Mesenchymal stem cell (in vitro differentiated cells and primary cell): ENCODE measurements around the gene RPF1.
A peak's percentile ranks its signal among the peaks of the same experiment; 100 is the strongest.

Source experiments
- DNase-seq: peaks from one replicate; pipeline ENCODE4 v3.0.0-alpha.2; 2013
- H2AFZ ChIP-seq: one replicate; pipeline ENCODE4 v1.6.1; 2013; ENCODE audit warnings: low read depth, mild to moderate bottlenecking, control low read depth, inconsistent platforms, low read length, moderate library complexity
- H2AK5ac ChIP-seq: 2 replicates; pipeline ENCODE4 v1.6.1; 2013; ENCODE audit warnings: low read length, moderate library complexity, mild to moderate bottlenecking, inconsistent platforms; ENCODE audit not compliant: severe bottlenecking
- H2BK120ac ChIP-seq: one replicate; pipeline ENCODE4 v1.6.1; 2013; ENCODE audit warnings: low read depth, mild to moderate bottlenecking, inconsistent platforms, low read length, moderate library complexity
- H2BK12ac ChIP-seq, 2 experiments: one replicate each; pipeline ENCODE4 v1.6.1; 2013; ENCODE audit warnings: inconsistent platforms in 2 of 2, low read length in 2 of 2, mild to moderate bottlenecking in 2 of 2, moderate library complexity in 2 of 2, control low read depth in 1 of 2
- H2BK15ac ChIP-seq: one replicate; pipeline ENCODE4 v1.6.1; 2013; ENCODE audit warnings: mild to moderate bottlenecking, low read depth, inconsistent platforms; ENCODE audit not compliant: poor library complexity, severe bottlenecking
- H2BK5ac ChIP-seq: 2 replicates; pipeline ENCODE4 v1.6.1; 2013; ENCODE audit warnings: low read depth, mild to moderate bottlenecking, low read length, control low read depth, inconsistent platforms; ENCODE audit not compliant: poor library complexity, severe bottlenecking
- H3K14ac ChIP-seq, 2 experiments: one replicate each; pipeline ENCODE4 v1.6.1; 2013; ENCODE audit warnings: inconsistent platforms in 2 of 2, low read length in 2 of 2, control low read depth in 1 of 2, mild to moderate bottlenecking in 1 of 2, moderate library complexity in 1 of 2
- H3K18ac ChIP-seq, 2 experiments: one replicate each; pipeline ENCODE4 v1.6.1; 2013; ENCODE audit warnings: inconsistent platforms in 2 of 2, low read length in 2 of 2, control low read depth in 1 of 2, low read depth in 1 of 2, mild to moderate bottlenecking in 1 of 2
- H3K23ac ChIP-seq, 2 experiments: one replicate each; pipeline ENCODE4 v1.6.1; 2013; ENCODE audit warnings: inconsistent platforms in 2 of 2, low read length in 2 of 2, mild to moderate bottlenecking in 2 of 2, moderate library complexity in 2 of 2, control low read depth in 1 of 2
- H3K27ac ChIP-seq: 2 replicates; pipeline ENCODE4 v1.5.1; 2013; ENCODE audit warnings: mild to moderate bottlenecking, moderate library complexity, low read length, control low read depth, inconsistent platforms; ENCODE audit not compliant: poor library complexity, severe bottlenecking
- H3K27me3 ChIP-seq, 2 experiments: 2 replicates each; pipeline versions ENCODE4 v1.6.1 to v1.7.0; 2013; ENCODE audit warnings: low read length in 2 of 2, mild to moderate bottlenecking in 2 of 2, moderate library complexity in 2 of 2, control low read depth in 1 of 2, inconsistent platforms in 1 of 2; ENCODE audit not compliant: control insufficient read depth in 1 of 2, insufficient read depth in 1 of 2
- H3K36me3 ChIP-seq, 2 experiments: 2 replicates each; pipeline versions ENCODE4 v1.6.1 to v1.7.0; 2013; ENCODE audit warnings: low read length in 2 of 2, control low read depth in 1 of 2, inconsistent platforms in 1 of 2, low read depth in 1 of 2, mild to moderate bottlenecking in 1 of 2; ENCODE audit not compliant: insufficient read depth in 2 of 2, control insufficient read depth in 1 of 2
- H3K4ac ChIP-seq, 2 experiments: one replicate each; pipeline ENCODE4 v1.6.1; 2013; ENCODE audit warnings: inconsistent platforms in 2 of 2, low read length in 2 of 2, mild to moderate bottlenecking in 2 of 2, moderate library complexity in 2 of 2, control low read depth in 1 of 2, low read depth in 1 of 2
- H3K4me1 ChIP-seq: 2 replicates; pipeline ENCODE4 v1.6.1; 2013; ENCODE audit warnings: low read depth, low read length, control low read depth; ENCODE audit not compliant: control insufficient read depth, insufficient read depth
- H3K4me2 ChIP-seq: 2 replicates; pipeline ENCODE4 v1.6.1; 2013; ENCODE audit warnings: low read length, mild to moderate bottlenecking, inconsistent platforms; ENCODE audit not compliant: poor library complexity, severe bottlenecking
- H3K4me3 ChIP-seq, 2 experiments: 2 replicates each; pipeline versions ENCODE4 v1.5.1 to v1.7.0; 2013; ENCODE audit warnings: low read length in 2 of 2, mild to moderate bottlenecking in 2 of 2, control low read depth in 1 of 2, low read depth in 1 of 2; ENCODE audit not compliant: insufficient read depth in 1 of 2
- H3K79me1 ChIP-seq: replicated peaks from 2 replicates; pipeline ENCODE4 v1.6.1; 2013; ENCODE audit warnings: mild to moderate bottlenecking, control low read depth, low read length, inconsistent platforms; ENCODE audit not compliant: poor library complexity, severe bottlenecking
- H3K9ac ChIP-seq: 2 replicates; pipeline ENCODE4 v1.7.0; 2013; ENCODE audit warnings: mild to moderate bottlenecking, low read length, moderate library complexity
- H3K9me3 ChIP-seq: 2 replicates; pipeline ENCODE4 v1.7.0; 2013; ENCODE audit warnings: mild to moderate bottlenecking, low read length; ENCODE audit not compliant: control insufficient read depth
- H4K8ac ChIP-seq: one replicate; pipeline ENCODE4 v1.6.1; 2013; ENCODE audit warnings: inconsistent platforms, mild to moderate bottlenecking, low read length, moderate library complexity
- H4K91ac ChIP-seq: one replicate; pipeline ENCODE4 v1.6.1; 2013; ENCODE audit warnings: mild to moderate bottlenecking, low read length, inconsistent platforms
- WGBS: methylation state at CpG from one replicate; pipeline ENCODE4 v1.1.7; 2013; ENCODE audit warnings: mixed read lengths; 5-methylcytosine and 5-hydroxymethylcytosine counted together

RPF1 gene

DNA sequence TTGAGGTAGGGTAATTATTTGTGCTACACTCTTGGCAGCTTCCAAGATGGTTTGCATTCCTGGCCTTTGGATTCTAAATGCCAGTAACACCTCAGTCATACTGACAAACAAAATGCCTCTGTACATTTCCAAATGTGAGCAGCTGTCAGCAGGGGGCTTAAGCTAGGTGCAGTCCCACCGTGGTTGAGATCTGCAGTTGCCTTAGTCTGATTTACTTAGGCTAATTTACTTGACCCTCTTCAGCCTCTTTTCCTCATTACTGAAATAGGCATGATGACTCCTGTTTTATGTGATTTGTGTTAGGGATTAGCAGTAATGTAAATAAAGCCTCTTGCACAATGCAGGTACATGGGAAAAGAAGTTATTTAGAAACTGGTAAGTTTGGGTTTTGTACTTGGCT, 13.7 kb downstream of the RPF1 start:
- H4K91ac ChIP-seq = no peak overlapping the region
- no peak overlapping the region for H3K14ac ChIP-seq
- H3K4me1 ChIP-seq = no peaks in the 10 kb centered on the region
- H3K27me3 ChIP-seq = no peaks in the 10 kb centered on the region
- no peak overlapping the region for H3K4ac ChIP-seq
- no peak overlapping the region for H2BK5ac ChIP-seq
- H2BK15ac ChIP-seq = no peak overlapping the region
- no peak overlapping the region for H3K23ac ChIP-seq
- H3K4me2 ChIP-seq = no peak overlapping the region
- H3K36me3 ChIP-seq = peaks cover 9 to 84% of the 10 kb centered on the region in 2 experiments
- no peak overlapping the region for H2AK5ac ChIP-seq
- H3K9me3 ChIP-seq = no peaks in the 10 kb centered on the region
- no peak overlapping the region for H2BK120ac ChIP-seq
- no peak overlapping the region for H3K18ac ChIP-seq
- H3K9ac ChIP-seq = no peak overlapping the region
- H3K79me1 ChIP-seq = peaks cover 2% of the 10 kb centered on the region
- DNase-seq = peak; percentile 37
- H4K8ac ChIP-seq = no peak overlapping the region
- H3K27ac ChIP-seq = no peak overlapping the region
- H2AFZ ChIP-seq = no peak overlapping the region
- H2BK12ac ChIP-seq = no peak overlapping the region
- WGBS = 56% methylated on average over 1 of the region's 1 CpG
- no peak overlapping the region for H3K4me3 ChIP-seq

DNA sequence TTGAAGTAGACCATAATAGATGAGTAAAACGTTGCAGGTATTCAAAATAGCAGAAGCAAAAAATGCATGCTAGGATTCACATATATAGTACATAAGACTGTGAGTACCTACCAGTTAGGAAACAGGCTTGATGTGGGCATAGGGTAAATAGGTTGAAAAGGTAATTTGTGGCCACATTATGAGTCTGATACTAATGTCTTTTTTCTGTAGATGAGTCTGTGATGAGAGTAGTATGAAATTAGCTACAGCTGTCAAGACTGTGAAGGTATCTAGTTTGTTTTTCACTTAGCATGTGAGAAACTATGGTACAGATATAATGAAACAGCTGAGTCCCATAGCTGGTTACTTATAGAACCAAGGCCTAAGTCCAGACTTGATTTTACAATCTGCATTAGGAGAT, 14.7 kb downstream of the RPF1 start:
- no peak overlapping the region for H3K27ac ChIP-seq
- H3K4me2 ChIP-seq = no peak overlapping the region
- H3K4me3 ChIP-seq = no peak overlapping the region
- H2BK5ac ChIP-seq = no peak overlapping the region
- H3K27me3 ChIP-seq = no peaks in the 10 kb centered on the region
- H3K79me1 ChIP-seq = peaks cover 3% of the 10 kb centered on the region
- H3K36me3 ChIP-seq = peaks cover 9 to 95% of the 10 kb centered on the region in 2 experiments
- H3K4ac ChIP-seq = no peak overlapping the region
- H2BK120ac ChIP-seq = no peak overlapping the region
- H3K9ac ChIP-seq = no peak overlapping the region
- H2AFZ ChIP-seq = no peak overlapping the region
- no peak overlapping the region for H3K14ac ChIP-seq
- 100% methylated on average over 1 of the region's 1 CpG for WGBS
- no peak overlapping the region for H2BK15ac ChIP-seq
- no peak overlapping the region for H3K18ac ChIP-seq
- H3K4me1 ChIP-seq = no peaks in the 10 kb centered on the region
- no peak overlapping the region for H4K8ac ChIP-seq
- no peak overlapping the region for H2BK12ac ChIP-seq
- no peaks in the 10 kb centered on the region for H3K9me3 ChIP-seq
- no peak for DNase-seq
- no peak overlapping the region for H2AK5ac ChIP-seq
- no peak overlapping the region for H4K91ac ChIP-seq
- no peak overlapping the region for H3K23ac ChIP-seq

DNA sequence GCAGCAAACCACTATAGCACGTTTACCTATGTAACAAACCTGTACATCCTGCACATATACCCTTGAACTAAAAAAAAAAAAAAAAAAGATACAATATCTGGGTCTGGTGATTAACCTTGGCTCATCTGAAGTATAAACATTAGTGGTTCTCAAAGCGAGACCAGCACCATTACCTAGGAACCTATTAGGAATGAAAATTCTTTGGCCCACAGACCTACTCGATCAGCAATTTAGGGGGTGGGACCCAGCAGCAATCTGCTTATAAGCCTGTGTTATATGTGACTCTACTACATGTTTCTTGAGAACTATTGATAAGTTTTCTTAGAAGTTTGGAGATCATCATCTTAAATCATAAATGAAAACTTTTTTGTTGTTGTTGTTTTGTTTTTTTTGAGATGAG, 17.4 kb downstream of the RPF1 start:
- H3K4ac ChIP-seq = no peak overlapping the region
- no peak overlapping the region for H3K4me2 ChIP-seq
- no peak overlapping the region for H2BK5ac ChIP-seq
- no peaks in the 10 kb centered on the region for H3K27me3 ChIP-seq
- H2AK5ac ChIP-seq = no peak overlapping the region
- no peak overlapping the region for H3K9ac ChIP-seq
- WGBS = 100% methylated on average over 1 of the region's 3 CpGs
- no peak overlapping the region for H2BK12ac ChIP-seq
- no peak overlapping the region for H3K14ac ChIP-seq
- H3K4me3 ChIP-seq = no peak overlapping the region
- H3K9me3 ChIP-seq = no peaks in the 10 kb centered on the region
- H4K8ac ChIP-seq = no peak overlapping the region
- no peak overlapping the region for H3K18ac ChIP-seq
- H2BK120ac ChIP-seq = no peak overlapping the region
- DNase-seq = no peak
- peaks cover 12 to 98% of the 10 kb centered on the region in 2 experiments for H3K36me3 ChIP-seq
- no peak overlapping the region for H3K23ac ChIP-seq
- H4K91ac ChIP-seq = no peak overlapping the region
- no peak overlapping the region for H2BK15ac ChIP-seq
- no peak overlapping the region for H2AFZ ChIP-seq
- peaks cover 3% of the 10 kb centered on the region for H3K79me1 ChIP-seq
- no peaks in the 10 kb centered on the region for H3K4me1 ChIP-seq
- H3K27ac ChIP-seq = no peak overlapping the region

DNA sequence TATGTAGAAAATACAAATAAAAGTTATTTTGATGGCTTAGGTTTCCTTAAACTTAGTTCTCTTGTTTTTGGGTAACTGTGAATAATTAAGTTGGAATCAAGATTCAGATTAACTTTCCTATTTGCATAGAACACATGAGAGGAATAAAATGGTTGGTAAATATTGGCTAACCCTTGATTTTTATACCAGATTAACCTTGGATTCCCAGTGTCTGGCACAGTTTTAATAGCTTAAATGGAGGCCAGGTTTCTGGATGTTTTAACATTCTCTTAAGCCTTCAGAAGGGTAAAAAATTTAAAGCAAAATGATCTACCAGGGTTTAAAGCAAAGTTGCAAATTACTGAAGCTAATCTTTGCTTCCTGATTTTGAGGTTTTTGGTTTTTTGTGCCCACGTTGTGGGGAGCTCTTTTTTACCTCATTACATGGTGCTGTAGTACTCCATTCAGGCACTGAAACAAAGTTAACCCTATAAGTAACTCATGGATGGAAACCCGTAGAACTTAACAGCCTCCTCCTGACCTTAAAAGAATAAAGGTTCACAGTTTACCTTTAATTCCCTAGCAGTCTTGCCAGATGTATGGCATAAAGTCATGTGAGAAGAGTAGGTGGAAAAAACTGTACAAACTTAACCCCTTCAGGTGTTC, 18.7 kb downstream of the RPF1 start:
- Histone ChIP-seq H2BK12ac (no peak overlapping the region), H3K14ac (no peak overlapping the region), H2AFZ (no peak overlapping the region), H3K27ac (no peak overlapping the region), H3K18ac (no peak overlapping the region), H2BK120ac (no peak overlapping the region), H3K9ac (peak overlapping the region; percentile 24), H3K9me3 (no peaks in the 10 kb centered on the region), H3K4me3 (no peak overlapping the region), H3K36me3 (peaks cover 12 to 88% of the 10 kb centered on the region in 2 experiments), H3K4ac (no peak overlapping the region), H4K8ac (no peak overlapping the region), H3K79me1 (peaks cover 3% of the 10 kb centered on the region), H2AK5ac (no peak overlapping the region), H4K91ac (no peak overlapping the region), H2BK5ac (no peak overlapping the region), H3K4me2 (no peak overlapping the region), H3K27me3 (no peaks in the 10 kb centered on the region), H3K23ac (no peak overlapping the region), H2BK15ac (no peak overlapping the region), H3K4me1 (no peaks in the 10 kb centered on the region)
- DNase-seq = no peak
- 73% methylated on average over 1 of the region's 2 CpGs for WGBS
